IMR-90 (cell line): ENCODE data around the gene ARF5. TPM values are rescaled to one million over a fixed set of nuclear protein-coding genes. Genes with fewer than 3 reads are reported as not detected.

Experiments
- ATAC-seq: fragments of 200-7000 bp; cut with Tn5 transposase; 2 replicates; pipeline ENCODE4 v1.9.1; 2020; ENCODE audit warnings: low read depth, mild to moderate bottlenecking, moderate library complexity
- BruUV-seq: library from RNA; stranded (reverse); fragments of 400-500 nt; replicated peaks from 2 replicates; lab custom pipeline; 2021; lab: Mats Ljungman, UMichigan
- CTCF ChIA-PET: fragments of 300-600 bp; formaldehyde crosslinking; extraction: SDS; loops from one replicate; lab custom pipeline; 2021; ENCODE audit warnings: antibody characterized with exemption; lab: Yijun Ruan, JAX
- POLR2A ChIA-PET: fragments of 300-600 bp; sonication (Branson Sonifier 250); formaldehyde crosslinking; loops from one replicate; lab custom pipeline; 2022; ENCODE audit warnings: antibody characterized with exemption; ENCODE audit not compliant: unreplicated experiment; lab: Charles Lee
- DNase-seq: peaks from one replicate; pipeline ENCODE4 v3.0.0; 2013
- H2AFZ ChIP-seq: replicated peaks from 2 replicates; pipeline ENCODE3; 2013; ENCODE audit warnings: low read length, mild to moderate bottlenecking; ENCODE audit not compliant: poor library complexity
- H2AK5ac ChIP-seq: 2 replicates; pipeline ENCODE4 v1.6.1; 2013; ENCODE audit warnings: low read depth, low read length, inconsistent platforms
- H2AK9ac ChIP-seq: replicated peaks from 2 replicates; pipeline ENCODE3; 2013; ENCODE audit warnings: mild to moderate bottlenecking, low read depth, low read length, moderate library complexity; ENCODE audit not compliant: poor library complexity
- H2BK120ac ChIP-seq: 2 replicates; pipeline ENCODE4 v1.6.1; 2013; ENCODE audit warnings: low read depth, low read length, inconsistent platforms
- H2BK15ac ChIP-seq: 3 replicates; pipeline ENCODE4 v1.6.1; 2013; ENCODE audit warnings: low read depth, low read length, inconsistent platforms
- H2BK20ac ChIP-seq: 2 replicates; pipeline ENCODE4 v1.6.1; 2013; ENCODE audit warnings: low read depth, mild to moderate bottlenecking, inconsistent platforms, low read length, moderate library complexity
- H2BK5ac ChIP-seq: 2 replicates; pipeline ENCODE4 v1.6.1; 2013; ENCODE audit warnings: mild to moderate bottlenecking, low read depth, low read length, inconsistent platforms; ENCODE audit not compliant: poor library complexity, severe bottlenecking
- H3K14ac ChIP-seq: replicated peaks from 2 replicates; pipeline ENCODE4 v1.6.1; 2013; ENCODE audit warnings: low read depth, low read length, inconsistent platforms
- H3K18ac ChIP-seq: 2 replicates; pipeline ENCODE4 v1.6.1; 2013; ENCODE audit warnings: low read depth, low read length, control low read depth
- H3K23ac ChIP-seq: 2 replicates; pipeline ENCODE4 v1.6.1; 2013; ENCODE audit warnings: low read depth, low read length, inconsistent platforms
- H3K27ac ChIP-seq: 2 replicates; pipeline ENCODE4 v1.5.1; 2013; ENCODE audit warnings: mild to moderate bottlenecking, control low read depth, low read length; ENCODE audit not compliant: insufficient read depth
- H3K27me3 ChIP-seq: 2 replicates; pipeline ENCODE4 v1.6.1; 2013; ENCODE audit warnings: low read length; ENCODE audit not compliant: control insufficient read depth, insufficient read depth
- H3K36me3 ChIP-seq: 2 replicates; pipeline ENCODE4 v1.6.1; 2013; ENCODE audit warnings: low read length, mixed read lengths; ENCODE audit not compliant: control insufficient read depth, insufficient read depth
- H3K4ac ChIP-seq: 2 replicates; pipeline ENCODE4 v1.6.1; 2013; ENCODE audit warnings: low read depth, low read length, inconsistent platforms
- H3K4me1 ChIP-seq: 2 replicates; pipeline ENCODE4 v1.6.1; 2013; ENCODE audit warnings: low read length, mixed read lengths; ENCODE audit not compliant: control insufficient read depth, insufficient read depth
- H3K4me2 ChIP-seq: 2 replicates; pipeline ENCODE4 v1.6.1; 2013; ENCODE audit warnings: low read depth, mild to moderate bottlenecking, control low read depth, low read length, moderate library complexity
- H3K4me3 ChIP-seq: 2 replicates; pipeline ENCODE4 v1.5.1; 2013; ENCODE audit warnings: low read depth, mild to moderate bottlenecking, control low read depth, low read length, moderate library complexity; ENCODE audit not compliant: insufficient read depth
- H3K56ac ChIP-seq: 2 replicates; pipeline ENCODE4 v1.6.1; 2013; ENCODE audit warnings: low read length, inconsistent platforms; ENCODE audit not compliant: insufficient read depth; ENCODE audit errors: extremely low read depth
- H3K79me1 ChIP-seq, 2 experiments: 2 replicates each; pipeline ENCODE4 v1.6.1; 2013; ENCODE audit warnings: low read length in 2 of 2, inconsistent platforms in 1 of 2, low read depth in 1 of 2
- H3K9ac ChIP-seq: 2 replicates; pipeline ENCODE4 v1.6.1; 2013; ENCODE audit warnings: low read depth, low read length, control low read depth
- H3K9me1 ChIP-seq: 2 replicates; pipeline ENCODE4 v1.6.1; 2013; ENCODE audit warnings: low read length, inconsistent platforms; ENCODE audit not compliant: insufficient read depth
- H3K9me3 ChIP-seq: 2 replicates; pipeline ENCODE4 v1.6.1; 2013; ENCODE audit warnings: low read length; ENCODE audit not compliant: control insufficient read depth, insufficient read depth
- H4K20me1 ChIP-seq: 2 replicates; pipeline ENCODE4 v1.6.1; 2013; ENCODE audit warnings: low read length, inconsistent platforms; ENCODE audit not compliant: insufficient read depth
- H4K5ac ChIP-seq: 2 replicates; pipeline ENCODE4 v1.6.1; 2013; ENCODE audit warnings: mild to moderate bottlenecking, low read depth, low read length, control low read depth
- H4K8ac ChIP-seq, 2 experiments: 2 replicates each; pipeline ENCODE4 v1.6.1; 2013; ENCODE audit warnings: low read depth in 2 of 2, low read length in 2 of 2, control low read depth in 1 of 2, inconsistent platforms in 1 of 2
- H4K91ac ChIP-seq: 2 replicates; pipeline ENCODE4 v1.6.1; 2013; ENCODE audit warnings: low read depth, low read length, inconsistent platforms; ENCODE audit not compliant: insufficient read depth
- BHLHE40 ChIP-seq: fragments of 150-350 bp; IDR thresholded peaks from 2 replicates; pipeline ENCODE4 v1.6.1; 2016; ENCODE audit warnings: mild to moderate bottlenecking, low read depth, low read length
- CEBPB ChIP-seq: IDR thresholded peaks from 2 replicates; pipeline ENCODE4 v1.6.1; 2012; ENCODE audit warnings: low read depth, low read length, improper control_type of control experiment
- CHD1 ChIP-seq: IDR thresholded peaks from 2 replicates; pipeline ENCODE4 v1.6.1; 2012; ENCODE audit warnings: low read depth, low read length, improper control_type of control experiment
- ELK1 ChIP-seq: fragments of 150-350 bp; IDR thresholded peaks from 2 replicates; pipeline ENCODE4 v1.6.1; 2016; ENCODE audit warnings: low read depth, mild to moderate bottlenecking, low read length, moderate library complexity, borderline replicate concordance
- FOS ChIP-seq: fragments of 150-350 bp; IDR thresholded peaks from 2 replicates; pipeline ENCODE4 v1.6.1; 2016; ENCODE audit warnings: low read depth, low read length
- MAFK ChIP-seq: IDR thresholded peaks from 2 replicates; pipeline ENCODE4 v1.6.1; 2012; ENCODE audit warnings: low read depth, low read length, improper control_type of control experiment
- MAZ ChIP-seq: IDR thresholded peaks from 2 replicates; pipeline ENCODE4 v1.6.1; 2012; ENCODE audit warnings: low read depth, mild to moderate bottlenecking, low read length, improper control_type of control experiment, moderate library complexity, borderline replicate concordance
- MXI1 ChIP-seq: IDR thresholded peaks from 2 replicates; pipeline ENCODE4 v1.6.1; 2012; ENCODE audit warnings: low read depth, mild to moderate bottlenecking, low read length, moderate library complexity, borderline replicate concordance
- POLR2A ChIP-seq: IDR thresholded peaks from 2 replicates; pipeline ENCODE4 v1.6.1; 2012; ENCODE audit warnings: mild to moderate bottlenecking, low read depth, low read length
- RAD21 ChIP-seq: IDR thresholded peaks from 2 replicates; pipeline ENCODE4 v1.6.1; 2012; ENCODE audit warnings: low read length, improper control_type of control experiment
- RCOR1 ChIP-seq: IDR thresholded peaks from 2 replicates; pipeline ENCODE4 v1.6.1; 2012; ENCODE audit warnings: mild to moderate bottlenecking, low read length, improper control_type of control experiment; ENCODE audit not compliant: insufficient replicate concordance
- RFX5 ChIP-seq: IDR thresholded peaks from 2 replicates; pipeline ENCODE4 v1.8.0; 2012; ENCODE audit warnings: low read depth, mild to moderate bottlenecking, low read length, moderate library complexity
- SMC3 ChIP-seq: fragments of 150-350 bp; IDR thresholded peaks from 2 replicates; pipeline ENCODE4 v1.6.1; 2016; ENCODE audit warnings: low read depth, mild to moderate bottlenecking, antibody characterized with exemption, low read length, moderate library complexity
- USF2 ChIP-seq: fragments of 150-350 bp; IDR thresholded peaks from 2 replicates; pipeline ENCODE4 v1.6.1; 2017; ENCODE audit warnings: mild to moderate bottlenecking, antibody characterized with exemption, low read length, low read depth
- WGBS, 2 experiments: methylation state at CpG; one replicate each; pipeline versions ENCODE4 v1.1.5 to v1.1.7; 2013; ENCODE audit warnings: missing lambda C conversion rate in 2 of 2; ENCODE audit not compliant: insufficient read length in 1 of 2; ENCODE audit errors: extremely low coverage in 2 of 2; 5-methylcytosine and 5-hydroxymethylcytosine counted together
- dilution Hi-C: fragments of 300-500 bp; cut with HindIII; formaldehyde crosslinking; loops from one replicate; pipeline ENCODE4 v1.14.3; 2018; ENCODE audit warnings: low sequenced_read_pairs; ENCODE audit not compliant: unreplicated experiment
- in situ Hi-C: fragments of 300-500 bp; cut with MboI; formaldehyde crosslinking; loops from 3 replicates; pipeline ENCODE4 v1.14.3; 2019; ENCODE audit warnings: low sequenced_read_pairs, inconsistent platforms, mixed read lengths
- intact Hi-C: fragments of 100-400 bp; cut with micrococcal nuclease; formaldehyde crosslinking; loops from 2 replicates; pipeline ENCODE4 v1.10.0; 2022
- polyA plus RNA-seq, 3 experiments: library from polyadenylated mRNA; depleted of rRNA; stranded (reverse); fragments of >200 nt; gene quantifications; 2 replicates each; pipeline ENCODE4 v1.2.3, GENCODE V29; 2012; ENCODE audit warnings: low replicate concordance in 1 of 3
- total RNA-seq: library from RNA; depleted of rRNA; stranded (reverse); fragments of >200 nt; gene quantifications from 2 replicates; pipeline ENCODE4 v1.2.3, GENCODE V29; 2012
- TF ChIP-seq, protein P1 (sequence below): conservative IDR thresholded peaks from 2 replicates; pipeline ENCODE4 v1.5.1; 2012; ENCODE audit warnings: mild to moderate bottlenecking, low read depth, low read length, improper control_type of control experiment

ARF5 gene
- total and polyA plus RNA-seq, 2 of the 4 experiments (the other 2 are of a cell fraction), result 128 to 274 TPM

DNA sequence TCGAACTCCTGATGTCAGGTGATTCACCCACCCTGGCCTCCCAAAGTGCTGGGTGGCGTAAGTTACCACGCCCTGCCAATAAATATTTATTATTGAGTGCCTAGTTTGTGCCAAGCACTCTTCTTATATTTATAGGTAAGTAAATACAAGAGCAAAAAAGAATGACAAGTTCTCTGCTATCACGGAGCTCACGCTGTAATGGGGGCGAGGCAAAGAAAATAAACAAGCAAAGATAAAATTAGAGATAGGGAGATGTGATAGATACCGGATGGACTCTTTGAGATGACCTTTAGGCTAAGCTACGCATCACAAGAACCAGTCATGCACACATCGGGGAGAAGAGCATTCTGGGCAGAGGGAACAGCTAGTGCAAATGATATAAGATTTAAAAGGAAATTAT, 49.1 kb upstream of the ARF5 start:
- no peak overlapping the region for H4K5ac ChIP-seq
- H3K9me3 ChIP-seq, result no peaks in the 10 kb centered on the region
- no peaks in the 10 kb centered on the region for H3K79me1 ChIP-seq
- no peak overlapping the region for H3K18ac ChIP-seq
- ATAC-seq, result no peak
- H2BK120ac ChIP-seq, result no peak overlapping the region
- H2BK15ac ChIP-seq, result no peak overlapping the region
- no peak overlapping the region for H3K14ac ChIP-seq
- H4K8ac ChIP-seq, result no peak overlapping the region
- H3K23ac ChIP-seq, result no peak overlapping the region
- intact Hi-C loops, result no loop called here
- H3K27me3 ChIP-seq, result peaks cover 25% of the 10 kb centered on the region
- no TSS peak for BruUV-seq
- no peak for TF ChIP-seq MXI1
- TF ChIP-seq CHD1, result no peak
- TF ChIP-seq SMC3, result no peak
- no peak for TF ChIP-seq MAZ
- no peak for TF ChIP-seq USF2
- TF ChIP-seq RCOR1, result no peak
- TF ChIP-seq ELK1, result no peak
- no peak for TF ChIP-seq RAD21
- TF ChIP-seq RFX5, result no peak
- TF ChIP-seq POLR2A, result no peak
- TF ChIP-seq, protein P1, sequence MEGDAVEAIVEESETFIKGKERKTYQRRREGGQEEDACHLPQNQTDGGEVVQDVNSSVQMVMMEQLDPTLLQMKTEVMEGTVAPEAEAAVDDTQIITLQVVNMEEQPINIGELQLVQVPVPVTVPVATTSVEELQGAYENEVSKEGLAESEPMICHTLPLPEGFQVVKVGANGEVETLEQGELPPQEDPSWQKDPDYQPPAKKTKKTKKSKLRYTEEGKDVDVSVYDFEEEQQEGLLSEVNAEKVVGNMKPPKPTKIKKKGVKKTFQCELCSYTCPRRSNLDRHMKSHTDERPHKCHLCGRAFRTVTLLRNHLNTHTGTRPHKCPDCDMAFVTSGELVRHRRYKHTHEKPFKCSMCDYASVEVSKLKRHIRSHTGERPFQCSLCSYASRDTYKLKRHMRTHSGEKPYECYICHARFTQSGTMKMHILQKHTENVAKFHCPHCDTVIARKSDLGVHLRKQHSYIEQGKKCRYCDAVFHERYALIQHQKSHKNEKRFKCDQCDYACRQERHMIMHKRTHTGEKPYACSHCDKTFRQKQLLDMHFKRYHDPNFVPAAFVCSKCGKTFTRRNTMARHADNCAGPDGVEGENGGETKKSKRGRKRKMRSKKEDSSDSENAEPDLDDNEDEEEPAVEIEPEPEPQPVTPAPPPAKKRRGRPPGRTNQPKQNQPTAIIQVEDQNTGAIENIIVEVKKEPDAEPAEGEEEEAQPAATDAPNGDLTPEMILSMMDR, result no peak
- no peak for TF ChIP-seq FOS
- no peak for TF ChIP-seq MAFK
- TF ChIP-seq CEBPB, result no peak
- TF ChIP-seq BHLHE40, result no peak
- H4K20me1 ChIP-seq, result no peaks in the 10 kb centered on the region
- in situ Hi-C loops, result no loop called here
- H3K9ac ChIP-seq, result no peak overlapping the region
- WGBS, 2 experiments, result 30% methylated on average over 2 of the region's 9 CpGs; no CpG with 5 or more reads in 1 of the 2 experiments
- H3K27ac ChIP-seq, result no peak overlapping the region
- H3K9me1 ChIP-seq, result no peaks in the 10 kb centered on the region
- no peak for DNase-seq
- H2AK9ac ChIP-seq, result no peak overlapping the region
- no peak overlapping the region for H2BK5ac ChIP-seq
- no peak overlapping the region for H3K4ac ChIP-seq
- H3K4me1 ChIP-seq, result no peaks in the 10 kb centered on the region
- H2BK20ac ChIP-seq, result no peak overlapping the region
- no peak overlapping the region for H4K91ac ChIP-seq
- H2AFZ ChIP-seq, result no peak overlapping the region
- no peak overlapping the region for H2AK5ac ChIP-seq
- H3K4me3 ChIP-seq, result no peak overlapping the region
- no peaks in the 10 kb centered on the region for H3K36me3 ChIP-seq
- POLR2A ChIA-PET, result no interaction called here
- CTCF ChIA-PET, result no interaction called here
- dilution Hi-C loops, result no loop called here
- no peak overlapping the region for H3K56ac ChIP-seq
- H3K4me2 ChIP-seq, result no peak overlapping the region
